HepG2 (cell line): Measurements from ENCODE around the gene METTL26. TPM values are rescaled to one million over a fixed set of nuclear protein-coding genes. Genes with fewer than 3 reads are reported as not detected.

Experiments used
- ATM ChIP-seq: fragments of 450-650 bp; IDR thresholded peaks from 2 replicates; pipeline ENCODE4 v1.7.1; 2017; ENCODE audit warnings: mild to moderate bottlenecking, borderline replicate concordance
- ELK4 ChIP-seq: sonication (generic); formaldehyde crosslinking; IDR thresholded peaks from 2 replicates; pipeline ENCODE4 v1.9.0; 2021; ENCODE audit warnings: missing genetic modification reagents, borderline replicate concordance
- HNF1A ChIP-seq, 2 experiments: sonication (generic) in 1 of 2; formaldehyde crosslinking in 1 of 2; IDR thresholded peaks; 2 replicates each; pipeline versions ENCODE4 v1.4.0 to v1.6.1; 2016 to 2020; ENCODE audit warnings: borderline replicate concordance in 1 of 2, low read depth in 1 of 2, mild to moderate bottlenecking in 1 of 2, missing genetic modification reagents in 1 of 2
- MAF1 ChIP-seq: sonication (generic); formaldehyde crosslinking; IDR thresholded peaks from 2 replicates; pipeline ENCODE4 v1.5.0; 2020; ENCODE audit warnings: missing genetic modification reagents, borderline replicate concordance
- MTA3 ChIP-seq: sonication (generic); formaldehyde crosslinking; IDR thresholded peaks from 2 replicates; pipeline ENCODE4 v1.4.0; 2020; ENCODE audit warnings: missing genetic modification reagents
- MXD4 ChIP-seq: IDR thresholded peaks from 2 replicates; pipeline ENCODE4 v1.6.1; 2016; ENCODE audit warnings: mild to moderate bottlenecking, missing biosample characterization, missing genetic modification reagents
- PTBP1 ChIP-seq: fragments of 200-400 bp; formaldehyde crosslinking; IDR thresholded peaks from 2 replicates; pipeline ENCODE4 v1.6.1; 2018; ENCODE audit warnings: low read length, low read depth; ENCODE audit not compliant: poor library complexity, severe bottlenecking
- TBL1XR1 ChIP-seq: fragments of 150-350 bp; IDR thresholded peaks from 2 replicates; pipeline ENCODE4 v1.6.1; 2014; ENCODE audit warnings: borderline replicate concordance, low read length; ENCODE audit not compliant: partially characterized antibody
- THAP8 ChIP-seq: sonication (generic); formaldehyde crosslinking; IDR thresholded peaks from 2 replicates; pipeline ENCODE4 v1.5.1; 2020; ENCODE audit warnings: missing genetic modification reagents, mild to moderate bottlenecking, borderline replicate concordance
- TMF1 ChIP-seq: sonication (generic); formaldehyde crosslinking; IDR thresholded peaks from 2 replicates; pipeline ENCODE4 v1.8.1; 2022; ENCODE audit warnings: low read depth, missing genetic modification reagents
- ZNF292 ChIP-seq: sonication (generic); formaldehyde crosslinking; IDR thresholded peaks from 2 replicates; pipeline ENCODE4 v1.8.1; 2022; ENCODE audit warnings: mild to moderate bottlenecking, low read depth, missing genetic modification reagents, borderline replicate concordance
- ZNF552 ChIP-seq: sonication (generic); formaldehyde crosslinking; IDR thresholded peaks from 2 replicates; pipeline ENCODE4 v1.9.0; 2022; ENCODE audit warnings: missing genetic modification reagents, mild to moderate bottlenecking, borderline replicate concordance
- ZNF556 ChIP-seq: sonication (generic); formaldehyde crosslinking; IDR thresholded peaks from 2 replicates; pipeline ENCODE4 v1.4.0; 2020; ENCODE audit warnings: mild to moderate bottlenecking, missing genetic modification reagents, borderline replicate concordance
- ZNF564 ChIP-seq: sonication (generic); formaldehyde crosslinking; IDR thresholded peaks from 2 replicates; pipeline ENCODE4 v1.8.1; 2023; ENCODE audit warnings: mild to moderate bottlenecking, missing genetic modification reagents
- ZNF788 ChIP-seq: sonication (generic); formaldehyde crosslinking; IDR thresholded peaks from 2 replicates; pipeline ENCODE4 v1.5.0; 2020; ENCODE audit warnings: mild to moderate bottlenecking, missing genetic modification reagents, borderline replicate concordance
- ZUFSP ChIP-seq: sonication (generic); formaldehyde crosslinking; IDR thresholded peaks from 2 replicates; pipeline ENCODE4 v1.9.0; 2021; ENCODE audit warnings: missing genetic modification reagents, mild to moderate bottlenecking, borderline replicate concordance
- polyA plus RNA-seq, 8 experiments: library from polyadenylated mRNA; depleted of rRNA in 3 of 8; stranded (reverse) in 7 of 8; unstranded in 1 of 8; fragments of >200 nt; fragmentation: Illumina TruSeq in 4 of 8; extraction: Trizol in 4 of 8; gene quantifications; 2 replicates each; pipeline versions ENCODE4 v1.2.1 to v1.2.3, GENCODE V29; 2011 to 2016; ENCODE audit warnings: low read depth in 4 of 8, missing spikeins in 1 of 8, mixed read lengths in 1 of 8; ENCODE audit not compliant: insufficient read depth in 1 of 8
- total RNA-seq, 5 experiments: library from RNA; depleted of rRNA; stranded (reverse); fragments of >200 nt; fragmentation: Illumina TruSeq; extraction: Trizol; gene quantifications; 2 replicates each; pipeline ENCODE4 v1.2.3, GENCODE V29; 2016; ENCODE audit warnings: low read depth in 1 of 5

The METTL26 gene
- total and polyA plus RNA-seq, 2 of the 13 experiments (the other 11 are each of a cell fraction or from before 2014, with no cell fraction given): 65.5 to 70.1 TPM

- TF ChIP-seq ELK4 (no peak), PTBP1 (peak; percentile 68), TBL1XR1 (no peak), HNF1A (IDR thresholded peaks at IDR 0.05; ENCODE audit: low read depth) (no peak), HNF1A (CRISPR knock-in tag; IDR thresholded peaks at IDR 0.05; ENCODE audit: borderline replicate concordance) (peak; percentile 38; the same call in 1 of the 2 replicates), MTA3 (CRISPR knock-in tag) (no peak), ZNF552 (no peak), TMF1 (CRISPR knock-in tag) (peak; percentile 30; the same call in 1 of the 2 replicates), MAF1 (no peak), ZNF564 (CRISPR knock-in tag) (no peak), ZNF556 (CRISPR knock-in tag) (0 out of 2 replicates have a peak, but pooled peaks have one; percentile 68), ATM (no peak), ZNF292 (CRISPR knock-in tag) (peak; percentile 48; the same call in 1 of the 2 replicates), ZNF788 (CRISPR knock-in tag) (0 out of 2 replicates have a peak, but pooled peaks have one; percentile 31), THAP8 (CRISPR knock-in tag) (no peak), ZUFSP (CRISPR knock-in tag) (no peak), MXD4 (CRISPR knock-in tag) (0 out of 2 replicates have a peak, but pooled peaks have one; percentile 43)
Measured at GRCh38 chr16:678858-679813, 43.0 kb upstream of the METTL26 start (continued).
